NCI-H226 (cell line): ENCODE measurements around the gene KCNMB2.
"Not testable (repeated sequence)": the region's sequence is repeated elsewhere in the genome, so short reads cannot be mapped to it uniquely, and the experiment has no call there.

Source experiments
- DNase-seq: peaks from one replicate; pipeline ENCODE4 v3.0.0-alpha.2; 2015

The KCNMB2 gene

DNA sequence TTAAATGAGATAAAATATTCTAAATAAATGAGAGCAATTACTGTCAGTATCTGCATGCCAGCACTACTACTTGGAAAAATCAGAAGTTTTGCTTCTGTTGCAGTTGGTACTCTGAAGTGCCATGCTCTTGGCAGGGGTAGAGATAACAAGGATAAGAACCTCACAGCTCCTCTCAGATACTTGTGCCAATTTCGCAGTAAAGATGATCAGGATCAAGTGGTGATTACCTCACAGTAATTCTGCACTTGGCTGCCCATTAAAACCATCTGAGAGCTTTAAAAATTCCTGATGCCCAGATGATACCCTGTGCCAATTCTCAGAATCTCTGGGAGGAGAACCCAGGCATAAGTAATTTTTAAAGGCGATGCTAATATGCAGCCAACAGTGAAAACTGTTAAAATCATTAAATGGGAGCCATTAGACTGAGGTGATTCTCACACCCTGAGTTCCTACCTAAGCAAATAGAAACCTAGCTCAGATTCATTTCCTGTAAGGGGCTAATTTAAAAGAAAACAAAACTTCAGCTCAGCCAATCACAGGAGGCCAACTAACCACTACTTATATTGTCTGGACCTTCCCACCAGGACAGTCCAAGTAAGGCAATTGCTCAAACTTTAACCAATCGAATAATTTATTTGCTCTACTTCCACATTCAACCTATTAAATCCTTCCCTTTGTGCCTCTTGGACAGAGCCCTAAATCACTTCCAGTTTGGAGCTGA is 171.2 kb downstream of the KCNMB2 start:
- DNase-seq = no peak

DNA sequence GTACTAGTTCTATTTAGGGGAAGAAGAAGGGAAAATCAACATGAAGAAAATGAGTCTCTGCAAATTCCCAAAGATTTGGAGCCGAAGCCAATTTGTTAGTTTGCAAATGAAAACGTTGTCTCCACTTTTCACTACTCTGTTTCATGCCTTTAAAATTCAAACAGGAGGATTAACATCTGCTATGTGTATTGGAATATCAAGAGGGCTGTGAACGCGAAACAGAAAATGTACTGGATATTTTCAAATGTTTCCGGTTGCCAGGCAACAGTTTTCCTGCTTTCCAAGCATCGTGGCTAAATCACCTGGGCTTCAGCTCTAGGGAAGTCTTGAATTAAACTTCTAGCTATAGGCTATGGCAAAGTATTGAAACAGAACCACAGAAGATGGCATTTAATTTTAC is 172.8 kb downstream of the KCNMB2 start:
- no peak for DNase-seq

DNA sequence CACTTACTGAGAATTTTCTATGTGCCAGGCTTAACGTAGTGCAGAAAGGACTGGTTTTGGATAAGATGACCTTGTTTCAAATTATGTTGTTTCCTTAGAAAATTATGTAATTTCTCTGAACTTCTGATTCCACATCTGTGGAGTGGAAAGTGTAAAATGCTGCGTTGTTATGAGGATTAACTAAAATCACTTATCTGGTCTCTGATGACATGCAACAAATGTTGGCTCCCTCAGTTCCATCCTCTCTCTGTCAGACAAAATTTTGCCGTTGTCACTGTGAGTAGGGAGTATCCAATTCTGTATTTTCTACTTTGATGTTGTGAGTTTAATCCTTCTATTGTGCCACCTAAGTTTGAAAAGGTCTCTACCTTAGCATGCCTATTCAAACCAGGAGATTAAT is 175.5 kb downstream of the KCNMB2 start:
- no peak for DNase-seq

DNA sequence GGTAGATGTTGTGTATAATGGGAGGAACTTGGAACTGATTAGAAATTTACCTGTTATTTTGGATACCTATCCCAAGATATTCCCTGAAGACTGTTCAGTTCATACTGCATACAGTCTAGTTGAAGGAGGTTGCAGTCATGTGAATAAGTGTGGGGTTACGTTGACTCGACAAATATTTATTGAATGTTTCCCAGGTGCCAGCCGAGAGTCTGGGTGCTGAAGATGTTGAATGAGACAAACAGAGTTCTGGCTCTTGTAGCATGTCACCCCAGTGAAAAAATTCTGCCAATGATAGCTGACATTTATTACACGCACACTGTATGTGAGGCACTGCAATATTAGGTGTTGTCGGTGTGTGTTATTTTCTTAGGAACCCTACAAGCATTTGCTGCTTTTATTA is 176.0 kb downstream of the KCNMB2 start:
- DNase-seq = no peak

DNA sequence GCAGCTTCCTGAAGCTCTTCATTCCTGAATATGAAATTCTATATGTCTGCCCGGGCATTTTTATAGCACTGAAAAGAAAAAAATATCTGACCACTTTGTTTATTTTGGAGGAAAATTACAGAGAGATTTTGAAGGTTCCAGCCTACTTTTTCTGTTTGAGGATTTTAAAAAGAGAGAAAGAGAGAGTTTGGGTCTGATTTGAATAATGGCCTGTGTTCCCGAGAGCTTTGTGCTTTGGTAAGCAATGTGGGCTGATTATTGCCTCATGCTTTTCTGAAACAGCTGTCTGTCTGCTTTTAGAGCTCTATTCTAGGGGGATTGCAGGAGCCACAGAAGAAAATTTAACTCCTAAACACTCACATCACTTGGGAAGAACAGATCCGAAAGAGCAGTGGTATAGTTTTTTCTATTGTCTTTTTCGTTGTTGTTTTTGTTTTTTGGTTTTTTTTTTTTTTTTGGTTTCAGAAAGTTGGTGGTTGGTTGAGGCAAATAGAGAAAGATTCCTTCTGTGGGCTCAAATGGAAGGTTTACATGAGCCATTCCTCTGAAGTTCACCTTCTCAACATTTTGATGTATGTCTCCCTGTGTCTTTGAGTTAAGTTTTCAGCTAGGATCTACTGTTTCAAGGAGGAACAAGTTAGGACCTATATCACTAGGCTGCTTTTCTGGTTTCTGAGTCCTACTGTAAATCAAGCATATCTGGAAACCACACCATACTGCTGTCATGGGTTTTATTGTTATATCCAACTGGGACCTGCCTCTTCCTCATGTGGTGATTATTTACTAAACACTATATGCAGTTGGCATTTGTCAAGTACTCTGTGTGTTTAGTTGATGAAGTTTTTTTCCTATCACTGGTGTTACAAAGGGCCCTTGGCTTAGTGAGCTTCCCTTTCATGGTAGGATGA is 178.9 kb downstream of the KCNMB2 start:
- no peak for DNase-seq

DNA sequence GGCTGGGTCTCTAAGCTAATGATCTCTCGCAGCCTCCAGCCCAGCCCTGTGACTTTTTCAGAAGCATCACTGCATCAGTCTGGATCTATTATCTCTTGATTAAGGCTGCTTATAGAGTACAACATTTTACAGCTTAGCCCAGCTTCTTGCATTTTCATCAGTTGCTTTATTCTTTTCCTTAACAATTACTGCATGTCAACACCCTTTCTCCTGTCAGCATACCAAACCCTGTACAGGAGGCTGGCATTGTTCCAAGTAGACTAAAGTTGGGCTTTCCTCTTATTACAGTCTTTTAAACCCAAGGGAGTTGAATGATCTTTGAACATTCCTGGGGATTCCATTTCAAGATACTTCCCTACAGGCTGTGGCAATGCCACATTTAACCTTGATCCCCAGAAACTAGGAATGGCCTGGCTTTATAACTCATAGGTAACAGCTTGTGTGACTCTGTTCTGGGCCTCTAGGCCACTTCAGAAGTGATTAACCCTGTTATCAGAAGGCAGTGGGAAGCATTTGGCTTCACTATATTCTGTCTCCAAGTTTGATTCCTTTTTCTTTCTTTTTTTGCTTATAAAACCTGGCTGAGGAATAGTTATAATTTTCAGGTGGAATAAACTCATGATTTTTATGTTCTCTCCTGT is 182.9 kb downstream of the KCNMB2 start:
- DNase-seq = no peak

DNA sequence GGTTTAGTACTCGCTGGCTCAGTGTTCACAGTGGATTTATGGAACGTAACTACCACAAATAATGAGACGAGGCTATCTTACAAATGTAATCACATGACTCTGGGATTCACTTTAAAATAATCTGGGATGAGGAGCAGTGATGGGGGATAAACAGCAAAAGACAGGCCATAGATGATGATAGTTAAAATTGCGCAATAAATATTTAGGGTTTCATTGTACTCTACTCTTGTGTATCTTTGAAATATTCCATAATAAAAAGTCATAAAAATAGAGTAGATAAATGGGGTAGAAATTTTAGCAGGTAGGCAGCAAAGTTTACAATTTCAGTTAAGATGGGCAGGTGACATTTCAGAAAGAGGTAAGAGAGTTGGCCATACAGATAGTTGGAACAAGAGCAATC is 196.6 kb downstream of the KCNMB2 start:
- no peak for DNase-seq

DNA sequence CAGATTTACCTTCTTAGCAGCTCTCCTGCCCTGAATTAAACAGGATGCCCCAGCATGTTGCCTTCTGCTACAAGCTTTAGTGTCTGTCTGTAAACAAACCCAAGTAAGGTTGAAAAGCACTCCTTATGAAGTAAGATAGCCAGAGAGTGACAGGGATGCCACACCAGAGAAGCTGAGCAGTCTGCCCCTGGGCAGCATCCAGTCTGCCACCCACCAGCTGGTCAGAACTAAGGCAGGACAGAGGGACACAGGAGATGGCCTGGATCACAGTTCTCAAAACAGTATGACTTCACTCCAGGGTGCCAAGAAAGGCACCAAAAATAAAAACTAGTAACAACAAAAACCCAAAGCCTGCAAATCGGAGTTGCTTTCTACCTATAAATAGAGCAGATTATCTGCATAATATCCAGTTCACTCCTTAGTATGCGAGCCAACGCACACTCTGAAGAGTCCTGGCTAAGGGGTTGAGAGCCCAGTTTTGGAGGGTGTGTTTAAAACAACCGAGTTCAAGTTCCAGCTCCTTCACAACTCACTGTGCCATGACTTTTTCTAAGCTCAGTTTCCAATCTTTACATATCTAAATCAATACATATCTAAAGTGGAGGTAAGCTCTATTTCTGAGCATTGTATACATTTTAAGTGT is 198.9 kb downstream of the KCNMB2 start:
- no peak for DNase-seq

DNA sequence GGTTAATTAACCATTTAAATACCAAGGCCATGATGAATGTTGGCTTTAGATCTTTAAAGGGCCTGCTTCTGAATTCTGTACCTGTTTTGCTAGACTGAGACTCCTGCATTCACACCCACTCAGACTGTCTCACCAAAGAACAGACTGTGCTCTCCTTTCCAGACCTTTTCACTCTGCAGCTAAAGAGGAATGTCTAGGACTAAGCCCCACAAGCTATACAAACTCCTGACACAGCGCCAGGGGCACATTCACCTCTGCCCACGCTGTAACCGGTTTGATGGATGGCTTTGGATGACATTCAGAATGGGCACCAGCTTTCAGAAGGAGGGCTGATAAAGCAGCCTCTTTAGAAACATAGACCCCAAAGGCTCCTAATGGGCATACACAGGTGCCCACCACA is 200.1 kb downstream of the KCNMB2 start:
- no peak for DNase-seq

DNA sequence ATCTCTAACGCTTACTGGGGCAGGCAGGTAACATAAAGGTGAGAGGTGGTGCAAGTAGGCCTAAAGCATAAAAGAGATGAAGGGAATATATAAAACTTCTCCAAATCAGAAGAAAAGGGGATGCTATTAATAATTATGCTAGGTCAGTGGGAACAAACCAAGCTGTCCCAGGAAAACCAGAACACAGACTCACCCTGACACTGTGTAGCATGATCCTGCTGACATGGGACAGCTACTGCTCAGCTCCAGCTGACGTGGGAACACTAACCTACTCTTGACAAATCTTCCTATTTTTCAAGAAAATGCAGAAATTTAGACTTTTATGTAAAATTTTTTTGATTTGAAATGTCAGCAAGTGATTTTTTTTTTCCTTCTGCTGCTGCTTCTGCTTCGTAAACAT is 203.5 kb downstream of the KCNMB2 start:
- no peak for DNase-seq

DNA sequence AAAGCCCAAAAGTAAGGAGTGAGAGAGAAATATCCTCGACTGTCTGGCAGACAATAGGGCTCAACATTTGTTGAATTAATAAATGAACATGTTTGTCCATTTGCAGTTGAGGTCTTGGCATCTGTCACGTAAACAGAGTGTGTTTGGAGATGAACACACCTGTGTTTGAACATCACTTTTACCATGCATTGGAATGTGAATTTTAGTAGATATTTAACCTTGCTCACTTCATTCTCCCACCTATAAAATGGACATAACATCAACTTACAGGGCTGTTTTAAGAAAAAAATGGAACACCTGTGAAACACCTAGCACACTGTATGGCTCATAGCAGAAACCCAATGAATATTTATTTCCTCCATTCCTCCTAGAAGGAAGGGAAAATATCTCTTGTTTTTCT is 204.8 kb downstream of the KCNMB2 start:
- no peak for DNase-seq

DNA sequence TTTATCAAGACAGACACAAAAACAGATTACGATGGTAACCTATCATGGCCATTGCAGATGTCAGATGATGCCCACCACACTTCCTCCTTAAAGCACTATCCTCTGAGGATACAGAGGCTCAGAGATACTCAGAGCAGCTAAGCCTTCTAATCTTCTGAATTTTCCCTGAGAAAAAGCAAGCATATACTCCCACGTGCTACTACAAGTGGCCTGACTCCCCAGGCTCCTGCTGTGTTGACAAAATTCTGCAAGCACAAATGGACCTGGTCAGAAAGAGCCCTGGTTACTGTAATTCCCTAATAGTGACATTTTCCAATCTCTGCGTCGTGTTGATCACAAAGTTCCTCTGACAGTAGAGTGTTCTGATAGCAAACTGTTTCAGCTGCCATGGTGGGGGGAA is 207.1 kb downstream of the KCNMB2 start:
- DNase-seq = no peak

DNA sequence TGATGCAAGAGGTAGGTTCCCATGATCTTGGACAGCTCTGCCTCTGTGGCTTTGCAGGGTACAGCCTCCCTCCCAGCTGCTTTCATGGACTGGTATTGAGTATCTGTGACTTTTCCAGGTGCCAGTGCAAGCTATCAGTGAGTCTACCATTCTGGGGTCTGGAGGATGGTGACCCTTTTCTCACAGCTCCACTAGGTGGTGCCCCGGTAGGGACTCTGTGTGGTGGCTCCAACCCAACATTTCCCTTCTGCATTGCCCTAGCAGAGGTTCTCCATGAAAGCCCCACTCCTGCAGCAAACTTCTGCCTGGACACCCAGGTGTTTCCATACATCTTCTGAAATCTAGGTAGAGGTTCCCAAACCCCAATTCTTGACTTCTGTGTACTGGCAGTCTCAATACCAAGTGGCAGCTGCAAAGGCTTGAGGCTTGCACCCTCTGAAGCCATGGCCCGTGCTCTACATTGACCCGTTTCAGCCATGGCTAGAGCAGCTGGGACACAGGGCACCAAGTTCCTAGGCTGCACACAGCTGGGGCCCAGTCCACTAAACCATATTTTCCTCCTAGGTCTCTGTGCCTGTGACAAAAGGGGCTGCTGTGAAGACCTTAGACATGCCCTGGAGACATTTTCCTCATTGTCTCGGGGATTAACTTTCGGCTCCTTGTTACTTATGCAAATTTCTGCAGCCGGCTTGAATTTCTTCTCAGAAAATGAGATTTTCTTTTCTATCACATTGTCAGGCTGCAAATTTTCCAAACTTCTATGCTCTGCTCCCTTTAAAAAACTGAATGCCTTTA is 209.8 kb downstream of the KCNMB2 start:
- DNase-seq = not testable (repeated sequence)

DNA sequence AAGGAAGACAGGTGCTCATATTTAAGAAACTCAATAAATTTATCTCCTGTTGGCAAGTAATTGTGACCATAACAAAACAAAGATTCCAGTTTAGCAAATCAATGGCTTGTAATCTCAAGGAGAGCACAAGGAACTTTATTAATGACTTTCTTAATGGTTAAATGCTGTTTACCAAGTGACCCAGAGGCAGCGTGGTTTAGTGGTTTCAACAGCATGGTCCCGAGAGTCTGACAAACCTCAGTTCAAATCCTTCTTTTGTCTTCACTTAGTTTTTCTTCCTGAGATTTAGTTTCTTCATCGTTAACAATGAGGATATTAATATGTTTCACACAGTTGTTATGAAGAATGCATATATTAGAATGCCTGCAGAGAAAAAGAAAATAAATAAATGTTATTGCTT is 212.6 kb downstream of the KCNMB2 start:
- no peak for DNase-seq

DNA sequence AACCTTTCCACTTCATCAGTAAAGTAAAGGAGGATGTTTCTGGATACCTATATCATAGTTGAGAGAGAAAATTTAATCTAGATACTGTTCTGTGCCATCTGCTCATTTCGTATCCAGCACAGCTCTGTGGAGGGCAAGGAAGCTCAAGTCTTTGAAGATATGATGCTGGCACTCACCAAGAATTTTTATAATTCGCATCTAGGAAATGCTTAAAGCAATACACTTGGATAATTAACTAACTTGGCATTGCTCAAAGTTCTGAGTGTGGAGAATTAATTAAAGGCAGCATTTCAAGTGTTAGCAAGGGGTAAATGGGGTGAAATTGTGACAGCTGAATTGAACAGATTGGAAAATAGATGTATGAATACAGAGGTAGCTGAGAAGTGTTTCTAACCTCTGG is 213.2 kb downstream of the KCNMB2 start:
- DNase-seq = no peak

DNA sequence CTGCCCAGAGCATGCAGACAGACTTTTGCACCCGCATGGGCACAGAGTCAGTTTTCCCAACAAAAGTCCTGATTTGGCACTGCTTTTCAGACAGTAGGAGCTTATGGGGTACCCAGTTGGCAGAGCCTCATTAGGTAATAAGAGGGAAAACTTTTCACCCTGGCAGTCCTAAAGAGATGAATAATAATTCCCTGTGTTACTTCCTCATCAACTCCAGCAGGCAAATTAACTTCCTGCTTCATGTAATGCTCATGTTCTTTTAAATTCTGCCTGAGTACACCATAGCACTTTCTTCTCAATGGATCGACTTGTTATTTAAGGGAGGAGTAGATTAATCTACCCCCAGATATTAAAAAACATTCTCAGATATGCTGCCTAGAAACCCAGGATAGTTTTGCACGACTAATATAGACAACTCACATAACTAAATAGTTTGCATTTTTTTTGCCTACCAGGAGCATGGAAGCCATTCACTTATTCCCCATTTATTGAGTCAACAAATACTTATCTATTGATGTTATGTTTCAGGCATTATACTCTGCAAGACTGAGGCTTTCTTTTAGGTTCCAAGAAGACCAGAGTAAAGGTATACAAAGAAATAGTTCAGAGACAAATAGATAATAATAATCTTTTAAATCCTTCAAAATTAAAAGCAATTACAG is 214.5 kb downstream of the KCNMB2 start:
- DNase-seq = no peak

DNA sequence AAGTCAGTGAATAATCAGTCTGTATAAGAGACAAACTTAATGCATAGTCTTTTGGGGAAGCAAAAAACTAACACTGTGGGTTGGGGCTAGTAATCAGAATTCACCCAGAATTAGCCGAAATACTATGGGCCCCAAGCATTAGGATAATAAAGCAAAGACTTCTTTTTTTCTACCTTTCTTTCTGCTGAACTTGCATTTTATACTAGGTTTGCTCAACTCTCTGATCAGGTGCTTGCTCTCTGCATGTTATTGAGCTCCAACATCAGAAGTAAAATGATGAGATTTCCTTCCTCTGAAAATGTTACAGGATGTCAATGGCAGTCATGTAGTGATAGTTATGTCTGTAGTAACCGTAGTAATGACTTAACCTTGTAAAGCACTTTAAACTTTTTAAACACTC is 216.6 kb downstream of the KCNMB2 start:
- DNase-seq = no peak

DNA sequence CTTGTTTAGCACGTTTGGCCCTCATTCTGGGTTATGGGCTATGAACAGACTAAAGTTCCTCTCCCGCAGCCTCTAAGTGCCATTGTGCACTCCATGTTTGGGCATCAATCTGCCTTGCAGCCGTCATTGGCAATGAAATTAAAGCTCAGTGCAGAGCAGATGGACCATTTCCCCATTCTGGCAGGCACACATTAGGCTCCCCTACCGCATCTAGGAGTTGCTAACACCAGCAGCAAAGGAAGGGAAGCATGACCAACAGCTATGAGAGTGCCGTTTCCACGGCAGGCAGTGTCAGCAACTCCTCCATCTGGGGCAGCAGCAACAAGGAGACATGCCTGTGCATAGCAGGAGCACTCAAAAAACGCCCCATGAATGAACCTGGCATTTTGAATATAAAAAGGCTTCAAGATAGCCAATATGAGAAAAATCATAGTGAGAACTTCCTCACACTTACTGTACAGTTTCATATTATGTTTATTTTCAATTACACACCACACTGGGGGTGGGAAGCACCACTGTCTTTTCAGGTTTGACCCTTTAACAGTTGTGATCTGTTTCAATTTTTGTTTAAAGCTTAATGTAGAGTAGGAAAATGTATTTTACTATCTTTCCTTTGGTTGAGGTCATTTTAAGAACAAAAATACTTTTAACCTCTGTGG is 218.7 kb downstream of the KCNMB2 start:
- no peak for DNase-seq

DNA sequence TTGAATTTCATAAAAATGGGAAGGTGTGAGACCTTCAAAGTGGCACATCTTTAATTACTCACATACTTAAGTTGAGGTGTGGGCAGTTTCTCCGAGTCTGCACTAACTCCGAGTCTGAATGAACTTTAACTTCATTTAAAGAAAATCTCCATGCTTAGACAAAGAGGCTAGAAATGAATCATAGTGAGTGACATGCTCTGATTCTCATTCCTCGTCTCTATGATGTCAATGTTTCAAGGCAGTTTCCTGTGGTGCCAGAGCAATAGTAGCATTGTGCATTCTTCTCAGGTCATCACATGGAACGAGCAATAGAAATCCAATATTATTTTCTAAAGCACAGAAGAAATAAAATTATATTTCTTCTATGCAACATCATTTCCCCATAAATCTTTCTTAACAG is 224.8 kb downstream of the KCNMB2 start:
- DNase-seq = no peak

DNA sequence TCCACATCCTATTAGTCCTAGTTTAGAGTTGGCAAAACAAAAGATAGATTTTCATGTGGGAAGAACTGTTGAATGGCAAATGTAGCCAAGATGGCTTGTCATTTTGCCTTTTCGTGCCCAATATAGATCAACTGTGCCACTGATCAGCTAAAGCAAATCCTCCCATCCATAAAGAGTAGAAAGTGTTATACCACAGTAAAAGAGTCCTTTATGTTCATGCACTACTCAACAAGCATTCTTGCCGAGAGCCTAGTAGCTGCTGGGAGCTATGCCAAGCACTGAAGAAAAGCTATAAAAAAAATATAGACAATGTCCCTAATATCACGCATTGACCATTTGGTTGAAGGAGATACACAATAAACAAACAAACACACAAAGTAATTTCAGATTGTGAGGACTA is 225.2 kb downstream of the KCNMB2 start:
- DNase-seq = no peak

DNA sequence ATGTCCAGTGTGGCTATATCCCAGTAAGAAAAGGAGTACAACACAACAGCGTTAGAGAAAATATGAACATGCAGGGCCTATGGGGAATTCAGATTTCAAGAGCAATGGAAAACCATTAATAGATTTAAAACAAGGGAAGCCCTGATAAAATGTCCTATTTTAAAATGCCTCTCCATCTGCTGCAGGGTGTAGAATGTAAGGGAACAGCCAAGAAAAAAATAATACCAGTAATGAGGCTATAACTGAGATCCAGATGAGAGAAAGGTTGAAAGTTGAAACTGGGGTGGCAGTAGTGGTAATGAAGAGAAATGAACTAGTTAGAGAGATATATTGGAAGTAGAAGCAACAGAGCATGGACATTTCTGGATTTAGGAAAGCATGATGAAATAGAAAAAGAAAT is 226.1 kb downstream of the KCNMB2 start:
- DNase-seq = no peak
